NCI-H510A (cell line): ENCODE results near the gene TTC39A.
"Not testable (repeated sequence)": the region's sequence is repeated elsewhere in the genome, so short reads cannot be mapped to it uniquely, and the experiment has no call there.

Experiments used
- DNase-seq: peaks from one replicate; lab custom pipeline; 2025; lab: John Stamatoyannopoulos, UW

TTC39A gene

GRCh38 chr1:51266181-51266580 lies 64.2 kb downstream of the TTC39A start:
- DNase-seq: no peak

DNA sequence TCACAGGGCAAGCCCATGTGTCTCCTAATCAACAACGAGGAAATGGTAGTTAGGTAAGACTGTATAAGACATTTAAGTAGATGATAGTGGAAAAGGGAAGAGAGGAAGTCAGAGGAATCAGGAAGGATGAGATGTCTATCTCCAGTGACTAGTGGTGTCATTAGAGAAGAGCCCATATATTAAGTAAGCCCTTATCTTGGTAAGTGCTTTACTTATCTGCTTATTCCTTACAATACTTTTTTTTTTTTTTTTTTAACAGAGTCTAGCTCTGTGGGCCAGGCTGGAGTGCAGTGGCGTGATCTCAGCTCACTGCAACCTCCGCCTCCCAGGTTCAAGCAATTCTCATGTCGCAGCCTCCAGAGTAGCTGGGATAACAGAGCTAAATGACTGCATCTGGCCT lies 64.7 kb downstream of the TTC39A start:
- no peak for DNase-seq

- no peak for DNase-seq
Measured at GRCh38 chr1:51264451-51264850, 65.9 kb downstream of the TTC39A start.

DNA sequence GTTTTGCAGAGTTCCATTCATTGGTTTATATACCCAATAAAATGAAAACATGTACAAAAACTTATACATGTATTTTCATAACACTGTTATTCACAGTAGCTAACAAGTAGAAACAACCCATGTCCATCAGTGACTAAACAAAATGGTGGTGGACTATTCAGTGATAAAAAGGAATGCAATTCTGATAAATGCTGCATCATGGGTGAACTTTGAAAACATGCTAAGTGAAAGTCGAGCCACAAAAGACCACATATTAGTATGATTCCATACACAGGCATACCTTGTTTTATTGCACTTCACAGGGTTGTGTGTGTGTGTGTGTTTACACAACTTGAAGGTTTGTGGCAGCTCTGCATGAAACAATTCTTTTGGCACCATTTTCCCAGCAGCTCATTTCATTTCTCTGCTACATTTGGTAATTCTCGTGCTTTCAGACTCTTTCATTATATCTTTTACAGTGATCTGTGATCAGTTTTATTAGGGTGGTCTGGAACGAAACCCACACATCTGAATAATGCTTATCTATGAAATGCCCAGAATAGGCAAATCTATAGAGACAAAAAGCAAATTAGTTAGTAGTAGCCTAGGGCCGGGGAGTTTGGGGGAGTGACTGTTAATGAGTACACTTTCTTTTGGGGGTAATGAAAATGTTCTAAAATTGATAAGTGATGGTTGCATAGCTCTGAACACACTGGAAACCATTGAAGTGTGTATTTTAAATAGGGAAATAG lies 67.0 kb downstream of the TTC39A start:
- DNase-seq: no peak

DNA sequence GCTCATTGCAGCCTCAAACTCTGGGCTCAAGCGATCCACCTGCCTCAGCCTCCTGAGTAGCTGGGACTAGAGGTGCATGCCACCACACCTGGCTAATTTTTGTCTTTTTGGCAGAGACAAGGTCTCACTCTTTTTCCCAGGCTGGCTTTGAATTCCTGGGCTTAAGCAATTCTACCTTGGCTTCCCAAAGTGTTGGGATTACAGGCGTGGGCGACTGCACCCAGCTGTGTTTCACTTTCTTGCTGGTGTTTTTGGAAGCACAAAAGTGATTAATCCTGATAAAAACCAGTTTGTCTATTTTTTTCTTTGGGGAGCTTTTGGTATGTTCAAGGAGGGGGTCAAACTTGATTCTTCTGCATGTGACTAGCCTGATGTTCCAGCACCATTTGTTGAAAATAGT lies 75.0 kb downstream of the TTC39A start:
- DNase-seq: no peak

GRCh38 chr1:51253691-51254090 lies 76.7 kb downstream of the TTC39A start:
- DNase-seq: no peak

- DNase-seq: no peak
Measured at GRCh38 chr1:51252366-51252765, 78.0 kb downstream of the TTC39A start.

- DNase-seq: not testable (repeated sequence)
Measured at GRCh38 chr1:51251165-51251564, 79.2 kb downstream of the TTC39A start.

GRCh38 chr1:51250729-51251128 lies 79.6 kb downstream of the TTC39A start:
- not testable (repeated sequence) for DNase-seq

- DNase-seq: no peak
Measured at GRCh38 chr1:51249445-51249844, 80.9 kb downstream of the TTC39A start.

GRCh38 chr1:51247499-51247898 lies 82.9 kb downstream of the TTC39A start:
- DNase-seq: no peak

GRCh38 chr1:51247022-51247421 lies 83.3 kb downstream of the TTC39A start:
- no peak for DNase-seq

DNA sequence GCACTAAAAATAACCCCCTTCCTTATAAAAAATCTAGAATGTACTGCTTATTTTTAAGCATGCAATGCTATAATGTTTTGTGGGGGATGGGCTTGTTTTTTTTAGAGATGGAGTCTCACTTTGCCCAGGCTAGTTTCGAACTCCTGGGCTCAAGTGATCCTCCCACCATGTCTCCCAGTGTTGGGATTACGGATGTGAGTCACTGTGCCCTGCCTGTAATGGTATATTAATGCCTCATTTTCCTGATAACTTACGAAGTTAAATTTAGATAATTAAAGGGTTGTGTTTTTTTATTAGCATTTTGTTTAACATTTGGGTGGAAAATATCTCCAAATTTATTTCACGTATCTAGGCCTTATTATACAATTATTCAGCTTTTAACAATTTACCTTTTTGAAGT lies 87.8 kb downstream of the TTC39A start:
- no peak for DNase-seq

DNA sequence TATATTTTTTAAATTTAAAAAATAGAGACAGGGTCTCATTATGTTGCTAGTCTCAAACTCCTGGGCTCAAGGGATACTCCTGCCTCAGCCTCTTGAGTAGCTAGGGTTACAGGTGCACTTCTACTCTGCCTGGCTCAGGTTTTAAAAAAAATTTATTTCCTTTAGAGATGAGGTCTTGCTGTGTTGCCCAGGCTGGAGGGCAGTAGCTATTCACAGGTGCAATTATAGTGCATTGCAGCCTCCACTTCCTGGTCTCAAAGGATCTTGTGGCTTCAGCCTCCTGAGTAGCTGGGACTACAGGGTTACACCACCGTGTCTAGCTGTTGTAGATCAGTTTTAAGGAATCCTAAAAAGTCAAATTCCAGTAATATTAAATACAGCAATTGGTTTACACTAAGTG lies 89.2 kb downstream of the TTC39A start:
- no peak for DNase-seq

GRCh38 chr1:51240084-51240483 lies 90.3 kb downstream of the TTC39A start:
- DNase-seq: no peak

DNA sequence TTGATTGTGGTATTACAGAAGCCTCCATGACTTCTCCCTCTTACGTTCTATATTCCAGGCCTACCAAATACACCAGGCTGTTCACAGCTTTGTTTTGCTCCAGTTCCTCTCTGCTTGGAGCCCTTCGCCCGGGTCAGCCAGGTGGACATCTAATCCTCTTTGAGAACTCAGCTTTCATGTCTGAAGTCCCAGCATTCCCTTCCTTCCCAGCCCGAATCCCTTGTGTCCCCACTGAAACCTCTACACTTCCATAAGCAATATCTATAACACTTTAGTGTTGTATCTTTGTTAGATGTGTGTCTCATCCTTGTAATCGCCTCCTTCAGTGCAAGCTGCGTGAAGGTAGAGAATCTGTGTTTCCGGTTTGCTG lies 92.3 kb downstream of the TTC39A start:
- peak; percentile 13 for DNase-seq

DNA sequence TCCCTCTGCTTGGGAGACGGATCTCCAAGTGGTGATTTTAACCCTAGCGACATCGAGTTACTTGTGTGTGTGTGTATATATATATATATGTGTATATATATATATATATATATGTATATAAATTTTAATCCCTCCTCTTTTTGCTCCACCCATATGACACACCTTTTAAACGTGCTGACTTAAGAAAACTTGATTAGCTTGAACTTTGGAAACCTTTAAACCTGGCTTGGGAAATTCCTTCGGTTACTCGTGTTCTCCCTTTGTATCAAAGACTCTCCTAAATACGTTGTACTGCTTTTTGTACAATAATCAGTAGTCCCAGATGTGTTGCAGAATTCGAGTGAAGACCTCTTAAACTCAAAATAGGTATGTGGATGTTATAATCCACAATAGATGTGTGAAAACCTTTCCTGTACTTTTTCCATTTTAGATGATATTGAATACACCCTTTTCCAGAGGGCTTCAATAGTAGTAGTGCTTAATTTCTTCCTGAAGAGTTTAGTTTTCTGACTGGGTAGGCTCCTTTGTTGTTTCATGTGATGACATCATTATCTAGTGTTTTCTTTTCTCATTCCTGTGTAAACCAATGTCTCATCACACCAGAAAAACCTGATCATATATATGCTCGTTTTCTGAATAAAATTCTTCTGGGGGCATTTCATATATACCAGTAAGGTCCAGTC lies 92.9 kb downstream of the TTC39A start:
- DNase-seq: no peak
